Measurements from ENCODE around the gene NOS3.

DNA sequence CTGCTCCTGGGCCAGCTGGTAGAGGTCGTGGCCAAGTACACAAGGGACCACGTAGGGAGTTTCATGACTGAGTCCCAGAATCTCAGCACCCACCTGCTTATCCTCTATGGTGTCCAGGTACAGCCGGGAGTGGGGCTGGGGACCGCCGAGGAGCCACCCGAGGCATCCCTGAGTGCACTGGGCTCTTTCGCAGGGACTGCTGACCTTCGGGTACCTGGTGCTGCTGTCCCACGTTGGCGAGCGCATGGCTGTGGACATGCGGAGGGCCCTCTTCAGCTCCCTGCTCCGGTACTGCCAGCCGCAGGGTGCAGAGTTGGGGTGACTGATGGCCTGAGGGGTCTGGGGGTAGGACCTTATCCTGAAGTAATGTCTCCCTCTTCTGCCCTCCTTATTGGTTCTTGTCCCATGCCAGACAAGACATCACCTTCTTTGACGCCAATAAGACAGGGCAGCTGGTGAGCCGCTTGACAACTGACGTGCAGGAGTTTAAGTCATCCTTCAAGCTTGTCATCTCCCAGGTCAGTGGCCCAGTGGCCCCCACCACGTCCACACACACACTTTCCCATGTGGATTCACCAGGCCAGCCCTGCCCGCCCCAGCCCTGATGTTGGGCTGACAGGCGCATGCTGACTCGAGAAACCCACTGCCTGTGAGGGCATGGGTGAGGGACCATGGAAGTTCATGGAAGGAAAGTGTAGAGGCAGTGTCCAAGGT is 43.7 kb downstream of the NOS3 start:
- TF ChIP-seq CTCF (conservative IDR thresholded peaks at IDR 0.05; ENCODE audit: low read depth, low read length) (no peak), EZH2phosphoT487 (IDR thresholded peaks at IDR 0.05; ENCODE audit: borderline replicate concordance, low read length) (no peak), EZH2 (IDR thresholded peaks at IDR 0.05; ENCODE audit: low read length, unreplicated experiment) (no peak)
